Measurements from ENCODE around the gene LRRC73. TPM values are rescaled to one million over a fixed set of nuclear protein-coding genes. Genes with fewer than 3 reads are reported as not detected.
A peak's percentile ranks its signal among the peaks of the same experiment; 100 is the strongest.
"Not testable (repeated sequence)": the region's sequence is repeated elsewhere in the genome, so short reads cannot be mapped to it uniquely, and the experiment has no call there.

Gene LRRC73
- under 1 TPM in 3 of 4 donors, not detected in 1; 0.19 to 0.48 (median 0.47) TPM for total RNA-seq

GRCh38 chr6:43509984-43510826 lies at the start of gene LRRC73:
TSS of gene LRRC73 (minus strand) at chr6:43510346. CDS start at chr6:43509785, 561 bp downstream.
- no peak for TF ChIP-seq CTCF (IDR thresholded peaks at IDR 0.05)
- DNase-seq (ENCODE audit: low spot score): peak; percentile 67
- peak; percentile 89 for ATAC-seq (ENCODE audit: low FRiP score)

- no peak for TF ChIP-seq CTCF (IDR thresholded peaks at IDR 0.05)
- ATAC-seq (ENCODE audit: low FRiP score): no peak
- DNase-seq (ENCODE audit: low spot score): no peak
These were observed 49.2 kb upstream of the LRRC73 start for GRCh38 chr6:43559328-43559727.

- DNase-seq (ENCODE audit: low spot score); ATAC-seq (ENCODE audit: low FRiP score): not testable (repeated sequence)
These were observed 47.5 kb upstream of the LRRC73 start for GRCh38 chr6:43557620-43558019.

GRCh38 chr6:43547222-43547621 lies 37.1 kb upstream of the LRRC73 start:
- ATAC-seq (ENCODE audit: low FRiP score): no peak
- DNase-seq (ENCODE audit: low spot score): no peak
- TF ChIP-seq CTCF (IDR thresholded peaks at IDR 0.05): no peak

- DNase-seq (ENCODE audit: low spot score) (no peak), ATAC-seq (ENCODE audit: low FRiP score) (no peak)
These were observed 34.3 kb upstream of the LRRC73 start for GRCh38 chr6:43544461-43544860.

GRCh38 chr6:43541774-43542471 lies 31.8 kb upstream of the LRRC73 start:
- TF ChIP-seq CTCF (IDR thresholded peaks at IDR 0.05): no peak
- no peak for DNase-seq (ENCODE audit: low spot score)
- ATAC-seq (ENCODE audit: low FRiP score): no peak

More at GRCh38 chr6:43544461-43544860, 34.3 kb upstream of the LRRC73 start:
- no peak for TF ChIP-seq CTCF (IDR thresholded peaks at IDR 0.05)

GRCh38 chr6:43540507-43540906 lies 30.4 kb upstream of the LRRC73 start:
- DNase-seq (ENCODE audit: low spot score) (no peak), ATAC-seq (ENCODE audit: low FRiP score) (no peak)
- TF ChIP-seq CTCF (IDR thresholded peaks at IDR 0.05): no peak

- not testable (repeated sequence) for ATAC-seq (ENCODE audit: low FRiP score); DNase-seq (ENCODE audit: low spot score)
These were observed 29.3 kb upstream of the LRRC73 start for GRCh38 chr6:43539409-43539808.

GRCh38 chr6:43538986-43539385 lies 28.8 kb upstream of the LRRC73 start:
- not testable (repeated sequence) for ATAC-seq (ENCODE audit: low FRiP score); DNase-seq (ENCODE audit: low spot score)
